GM04504 (cell line): ENCODE measurements around the gene YIF1A.
"Not testable (repeated sequence)": the region's sequence is repeated elsewhere in the genome, so short reads cannot be mapped to it uniquely, and the experiment has no call there.

Source experiments
- DNase-seq: peaks from one replicate; pipeline ENCODE4 v3.0.0-alpha.2; 2012; ENCODE audit warnings: low read depth

The YIF1A gene

GRCh38 chr11:66286699-66287098, 2.2 kb downstream of the YIF1A start:
- no peak for DNase-seq

DNA sequence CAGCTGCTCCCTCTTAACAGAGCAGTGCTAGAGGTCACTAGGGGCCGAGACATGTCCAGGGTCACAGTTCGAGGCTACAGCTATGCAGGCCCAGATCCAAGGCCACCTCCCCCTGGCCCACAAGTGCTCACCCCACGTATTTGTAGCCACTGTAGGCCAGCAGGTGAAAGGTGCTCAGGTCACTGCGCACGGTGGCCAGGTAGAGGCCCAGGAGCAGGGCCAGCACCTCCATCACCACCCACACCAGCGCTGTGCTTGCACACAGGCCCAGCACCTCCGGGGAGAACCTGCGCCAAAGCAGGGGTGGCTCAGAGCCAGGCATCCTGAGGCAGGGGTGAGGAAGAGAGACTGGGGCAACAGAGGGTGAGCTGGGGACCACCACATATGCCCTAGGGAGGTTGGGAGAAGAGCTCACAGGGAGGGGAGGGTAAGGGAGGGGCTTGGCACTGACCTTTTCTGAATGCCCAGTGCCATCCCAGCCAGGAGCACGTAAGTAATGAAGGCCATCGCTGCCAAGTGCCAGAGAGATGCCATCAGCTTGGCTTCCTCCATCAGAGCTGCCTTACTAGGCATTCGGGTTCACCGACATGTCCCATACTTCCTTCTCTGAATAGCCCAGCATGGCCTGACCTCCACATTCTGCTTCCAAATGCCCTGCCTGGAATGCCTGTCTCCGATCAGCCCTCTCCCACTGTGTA, 3.5 kb downstream of the YIF1A start:
- DNase-seq = no peak

- DNase-seq = no peak
Observed at GRCh38 chr11:66284526-66285078, 4.3 kb downstream of the YIF1A start.

GRCh38 chr11:66283461-66284105, 5.4 kb downstream of the YIF1A start:
- DNase-seq = no peak

DNA sequence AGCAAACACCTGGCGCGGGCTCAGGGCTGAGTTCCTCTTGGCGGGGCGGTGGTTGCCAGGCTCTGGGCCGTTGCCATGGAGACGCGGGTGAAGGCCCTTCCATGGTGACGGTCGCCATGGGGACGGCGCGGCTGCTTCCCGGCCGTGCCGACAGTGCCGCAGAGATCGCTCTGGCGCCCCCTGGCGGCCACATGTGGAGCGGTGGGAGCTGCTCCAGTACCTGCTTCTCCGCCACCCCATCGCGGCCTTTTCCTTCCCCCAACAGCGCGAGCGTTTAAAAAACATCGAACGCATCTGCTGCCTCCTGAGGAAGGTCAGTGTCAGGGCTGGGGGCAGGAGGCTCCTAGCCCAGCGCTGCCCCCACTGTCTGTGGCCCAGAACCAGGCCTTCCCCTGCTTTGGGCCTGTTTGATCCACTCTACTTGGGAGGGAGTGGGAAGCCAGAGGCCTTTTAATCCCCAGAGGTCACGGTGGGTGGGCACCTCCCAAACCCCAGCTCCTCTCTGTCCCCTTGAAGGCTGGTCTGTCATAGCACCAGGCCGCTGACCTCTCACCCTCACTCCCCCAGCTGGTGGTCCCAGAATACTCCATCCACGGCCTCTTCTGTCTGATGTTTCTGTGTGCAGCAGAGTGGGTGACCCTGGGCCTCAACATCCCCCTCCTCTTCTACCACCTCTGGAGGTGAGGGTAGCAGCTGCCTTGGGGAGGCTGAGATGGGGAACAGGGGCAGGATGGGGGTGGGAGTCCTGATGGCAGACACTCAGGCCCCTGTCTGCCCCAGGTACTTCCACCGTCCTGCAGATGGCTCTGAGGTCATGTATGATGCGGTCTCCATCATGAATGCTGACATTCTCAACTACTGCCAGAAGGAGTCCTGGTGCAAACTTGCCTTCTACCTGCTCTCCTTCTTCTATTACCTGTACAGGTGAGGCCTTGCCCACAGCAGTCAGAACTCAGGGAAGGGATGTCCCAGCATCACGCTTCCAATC, 6.2 kb downstream of the YIF1A start:
- DNase-seq = peak; percentile 83

DNA sequence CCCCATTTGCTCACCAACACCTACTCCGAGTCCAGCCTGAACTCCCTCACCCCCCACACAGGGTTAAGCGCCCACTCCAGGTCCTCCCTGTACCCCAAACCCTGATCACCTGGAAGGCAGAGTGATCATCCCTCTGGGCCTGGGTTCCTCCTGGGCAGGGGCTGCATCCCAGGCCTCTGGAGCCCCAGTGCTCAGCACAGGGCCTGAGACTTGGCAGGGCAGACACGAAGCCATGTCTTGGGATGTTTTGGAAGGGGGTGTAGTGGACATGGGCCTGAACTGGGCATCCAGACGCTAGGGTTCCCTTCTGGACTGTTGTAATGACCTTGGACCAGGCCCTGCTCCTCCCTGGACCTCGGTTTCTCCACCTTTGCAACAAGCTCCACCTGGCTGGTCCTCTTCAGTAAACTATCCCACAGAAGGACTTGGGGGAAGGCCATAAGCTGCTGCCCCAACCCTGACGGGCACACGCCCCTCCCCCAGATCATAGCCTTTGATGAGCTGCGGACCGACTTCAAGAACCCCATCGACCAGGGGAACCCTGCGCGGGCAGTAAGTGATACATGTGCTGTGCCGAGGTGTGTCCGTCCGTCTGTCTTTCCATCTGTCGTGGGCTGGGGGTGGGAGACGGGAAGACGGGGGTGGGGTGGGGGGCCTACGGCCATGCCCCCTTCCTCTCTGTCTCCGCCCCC, 7.0 kb downstream of the YIF1A start:
- DNase-seq = no peak

DNA sequence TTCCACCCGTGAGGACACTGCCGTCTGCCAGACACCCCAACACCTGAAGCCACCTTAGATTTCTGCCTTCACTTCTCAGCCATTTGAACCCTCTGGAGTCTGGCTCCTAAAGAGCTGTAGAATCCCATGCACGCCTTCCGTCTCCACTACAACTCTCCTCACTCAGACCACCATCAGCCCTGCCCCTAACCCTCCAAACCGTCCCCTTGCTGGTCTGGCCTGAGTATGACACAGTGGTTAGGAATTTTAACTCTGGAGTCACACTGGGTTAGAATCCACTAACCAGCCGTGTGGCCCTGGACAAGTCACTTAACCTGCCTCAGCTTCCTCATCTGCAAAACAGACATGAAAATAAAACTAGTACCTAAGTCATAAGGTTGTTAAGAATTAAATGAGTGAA, 7.9 kb downstream of the YIF1A start:
- DNase-seq = no peak

DNA sequence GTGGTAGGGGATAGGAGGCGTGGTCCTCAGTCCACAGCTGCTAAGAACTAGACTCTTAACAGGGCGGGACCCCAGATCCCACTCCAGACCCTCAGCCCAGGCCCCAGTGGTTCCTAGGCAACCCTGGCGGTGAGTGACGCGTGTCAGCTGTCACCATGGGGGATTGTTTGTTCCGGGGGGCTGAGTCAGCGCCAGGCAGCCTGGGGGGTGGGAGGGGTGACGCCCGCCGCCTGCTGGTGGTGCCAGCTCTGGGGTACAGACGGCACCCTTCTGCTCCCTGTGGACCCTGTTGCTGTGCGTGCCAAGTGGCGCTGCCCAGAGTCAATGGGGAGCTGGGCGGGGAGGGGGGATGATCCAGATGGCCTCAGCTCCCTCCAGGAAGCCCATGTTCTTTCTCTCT, 8.5 kb downstream of the YIF1A start:
- no peak for DNase-seq

- no peak for DNase-seq
Observed at GRCh38 chr11:66279092-66279734, 9.7 kb downstream of the YIF1A start.

GRCh38 chr11:66278363-66279091, 10.4 kb downstream of the YIF1A start:
- no peak for DNase-seq

GRCh38 chr11:66277471-66278362, 11.2 kb downstream of the YIF1A start, which contains the start of gene CNIH2:
Gene CNIH2 (plus strand): TSS chr11:66278175. CDS start chr11:66278457, 282 bp downstream.
- no peak for DNase-seq

DNA sequence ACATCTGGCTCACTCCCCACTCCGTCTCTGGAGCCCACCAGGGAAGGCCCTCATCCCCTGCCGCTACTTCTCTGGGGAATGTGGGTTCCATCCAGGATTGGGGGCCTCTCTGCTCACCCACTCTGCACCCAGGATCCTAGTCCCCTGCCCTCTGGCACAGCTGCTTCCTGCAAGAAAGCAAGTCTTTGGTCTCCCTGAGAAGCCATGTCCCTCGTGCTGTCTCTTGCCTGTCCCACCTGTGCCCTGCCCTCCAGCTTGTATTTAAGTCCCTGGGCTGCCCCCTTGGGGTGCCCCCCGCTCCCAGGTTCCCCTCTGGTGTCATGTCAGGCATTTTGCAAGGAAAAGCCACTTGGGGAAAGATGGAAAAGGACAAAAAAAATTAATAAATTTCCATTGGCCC, 11.9 kb downstream of the YIF1A start:
- not testable (repeated sequence) for DNase-seq

- DNase-seq = not testable (repeated sequence)
Observed at GRCh38 chr11:66276619-66277018, 12.3 kb downstream of the YIF1A start.

DNA sequence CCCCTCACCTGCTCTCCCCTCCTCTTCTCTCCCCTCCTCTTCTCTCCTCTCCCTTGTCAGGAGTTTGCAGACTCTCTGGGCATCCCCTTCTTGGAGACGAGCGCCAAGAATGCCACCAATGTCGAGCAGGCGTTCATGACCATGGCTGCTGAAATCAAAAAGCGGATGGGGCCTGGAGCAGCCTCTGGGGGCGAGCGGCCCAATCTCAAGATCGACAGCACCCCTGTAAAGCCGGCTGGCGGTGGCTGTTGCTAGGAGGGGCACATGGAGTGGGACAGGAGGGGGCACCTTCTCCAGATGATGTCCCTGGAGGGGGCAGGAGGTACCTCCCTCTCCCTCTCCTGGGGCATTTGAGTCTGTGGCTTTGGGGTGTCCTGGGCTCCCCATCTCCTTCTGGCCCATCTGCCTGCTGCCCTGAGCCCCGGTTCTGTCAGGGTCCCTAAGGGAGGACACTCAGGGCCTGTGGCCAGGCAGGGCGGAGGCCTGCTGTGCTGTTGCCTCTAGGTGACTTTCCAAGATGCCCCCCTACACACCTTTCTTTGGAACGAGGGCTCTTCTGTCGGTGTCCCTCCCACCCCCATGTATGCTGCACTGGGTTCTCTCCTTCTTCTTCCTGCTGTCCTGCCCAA, 12.8 kb downstream of the YIF1A start:
- DNase-seq = no peak

DNA sequence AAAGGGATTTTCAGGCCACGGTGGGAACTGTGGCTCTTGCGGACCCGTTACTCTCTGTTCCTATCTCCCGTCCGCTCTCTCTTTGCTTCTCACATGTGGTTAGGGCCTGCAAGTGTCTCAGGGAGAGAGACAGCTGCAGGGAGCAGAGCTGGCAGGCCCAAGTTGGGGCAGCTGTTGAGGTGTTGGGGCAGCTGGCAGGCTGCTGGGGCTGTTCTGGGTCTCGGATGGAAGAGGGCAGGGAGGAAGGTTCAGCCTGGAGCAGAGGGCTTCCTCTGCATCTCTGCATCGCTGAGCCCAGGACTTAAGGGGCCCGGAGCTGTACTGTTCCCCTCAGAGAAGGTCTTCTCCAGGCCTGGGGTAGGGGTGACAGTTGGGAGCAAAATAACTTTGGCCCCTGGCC, 13.5 kb downstream of the YIF1A start:
- no peak for DNase-seq

GRCh38 chr11:66274219-66274618, 14.7 kb downstream of the YIF1A start:
- DNase-seq = no peak

- no peak for DNase-seq
Observed at GRCh38 chr11:66272596-66272995, 16.3 kb downstream of the YIF1A start.

GRCh38 chr11:66271816-66272215, 17.1 kb downstream of the YIF1A start:
- no peak for DNase-seq
